Activated naive CD8-positive, alpha-beta T cell treated with anti-CD3 and anti-CD28 coated beads, Interleukin-2, amount 50 U/mL, for 24 hours (primary cell): Measurements from ENCODE around the gene WRNIP1.

Source experiments
- ATAC-seq: fragments of 150-1000 bp; cut with Tn5 transposase; one replicate; pipeline ENCODE4 v1.10.0; 2021
- DNase-seq: peaks from one replicate; pipeline ENCODE4 v3.0.0; 2021
- H3K27ac Mint-ChIP-seq: one replicate; pipeline ENCODE4 v1.8.0; 2021; ENCODE audit warnings: mild to moderate bottlenecking, mixed read lengths
- H3K27me3 Mint-ChIP-seq: one replicate; pipeline ENCODE4 v1.8.0; 2021; ENCODE audit warnings: mixed read lengths
- H3K36me3 Mint-ChIP-seq: one replicate; pipeline ENCODE4 v1.8.0; 2021; ENCODE audit warnings: low read depth, mixed read lengths
- H3K4me1 Mint-ChIP-seq: one replicate; pipeline ENCODE4 v1.8.0; 2021; ENCODE audit warnings: mixed read lengths
- H3K4me3 Mint-ChIP-seq: one replicate; pipeline ENCODE4 v1.8.0; 2021; ENCODE audit warnings: mild to moderate bottlenecking, moderate library complexity, mixed read lengths
- H3K9me3 Mint-ChIP-seq: one replicate; pipeline ENCODE4 v1.8.0; 2021; ENCODE audit warnings: mixed read lengths

Gene WRNIP1

DNA sequence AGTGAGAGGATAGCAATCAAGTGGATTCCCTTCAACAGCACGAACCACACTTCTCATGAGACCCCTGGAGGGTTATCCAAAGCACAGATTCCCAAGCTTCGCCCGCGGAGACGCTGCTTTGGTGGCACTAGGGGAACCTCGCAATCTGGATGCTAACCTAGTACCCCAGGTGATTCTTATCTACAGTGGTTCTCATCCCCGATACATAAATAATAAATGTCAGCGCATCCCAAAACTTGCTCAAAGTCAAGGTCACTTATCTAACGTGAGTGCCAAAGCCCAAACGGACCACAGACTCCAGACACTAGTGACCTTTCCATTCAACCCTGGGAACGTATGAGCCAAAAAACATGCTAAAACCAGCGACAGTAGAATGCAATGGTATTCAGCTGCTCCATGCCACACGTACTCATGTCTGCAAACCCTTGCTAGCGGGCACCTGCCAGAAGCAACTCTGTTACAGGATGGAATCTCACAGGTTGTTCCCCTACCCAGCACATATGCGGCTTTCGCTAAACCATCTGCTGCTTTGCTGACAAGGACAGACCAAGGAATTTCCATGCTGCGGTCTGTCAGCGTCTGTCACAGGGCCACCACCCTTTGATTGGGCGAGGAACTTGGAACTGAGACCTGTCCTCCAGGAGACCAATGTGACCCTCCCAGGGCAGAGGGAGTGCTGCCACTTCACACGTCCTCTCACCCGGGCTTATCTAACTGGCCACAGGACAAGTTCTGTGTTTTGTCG, 31.3 kb upstream of the WRNIP1 start:
- DNase-seq (no peak), ATAC-seq (no peak)
- H3K27me3 Mint-ChIP-seq: no peaks in the 10 kb centered on the region
- H3K4me1 Mint-ChIP-seq: peaks cover 26% of the 10 kb centered on the region
- H3K9me3 Mint-ChIP-seq: no peaks in the 10 kb centered on the region
- H3K36me3 Mint-ChIP-seq: no peaks in the 10 kb centered on the region
- no peak overlapping the region for H3K27ac Mint-ChIP-seq
- no peak overlapping the region for H3K4me3 Mint-ChIP-seq

DNA sequence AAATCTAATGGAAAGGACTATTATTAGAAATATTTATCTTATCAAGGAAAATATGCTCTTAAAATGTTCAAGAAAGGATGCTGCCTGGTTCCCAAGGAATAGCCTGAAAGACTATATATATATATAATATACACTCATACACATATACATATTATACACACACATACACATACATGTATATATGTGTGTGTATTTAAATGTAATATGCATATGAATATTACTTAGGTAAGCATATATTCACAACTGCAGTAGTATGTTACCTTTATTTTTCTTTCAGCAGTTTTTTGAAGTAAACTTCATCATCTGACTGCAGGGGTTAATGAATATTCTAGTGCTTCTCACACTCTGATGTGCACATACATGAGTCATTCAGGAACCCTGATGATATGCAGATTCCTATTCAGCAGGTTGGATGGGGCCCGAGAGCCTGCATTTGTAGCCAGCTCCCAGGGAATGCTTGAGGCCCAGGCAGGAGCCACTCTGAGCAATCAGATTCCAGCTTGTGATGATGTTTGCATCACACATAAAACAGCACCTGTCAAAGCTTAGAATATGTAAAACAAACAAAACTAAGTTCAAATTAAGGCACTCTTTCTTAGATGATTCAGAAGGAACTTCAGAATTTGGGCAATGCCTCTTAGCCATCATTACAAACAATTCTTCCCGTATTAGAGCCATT, 30.6 kb upstream of the WRNIP1 start:
- H3K4me3 Mint-ChIP-seq: no peak overlapping the region

DNA sequence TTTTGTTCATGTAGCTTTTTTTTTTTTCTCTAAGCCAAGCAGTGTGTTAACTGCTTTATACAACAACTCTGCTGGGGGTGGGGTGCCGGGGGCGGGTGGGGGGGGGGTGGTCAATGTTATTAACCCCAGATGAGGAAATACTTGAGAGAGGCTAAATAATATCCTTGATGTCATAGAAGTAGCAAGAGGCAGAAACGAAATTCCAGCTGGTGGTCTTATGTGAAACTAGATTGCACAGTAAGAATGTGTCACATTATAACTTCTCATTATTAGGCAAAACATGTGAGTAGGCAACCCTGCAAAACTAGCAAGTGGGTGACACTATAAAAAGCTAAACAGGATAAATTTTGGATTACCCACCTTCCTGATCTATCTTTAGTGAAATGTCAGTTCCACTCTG, 27.3 kb upstream of the WRNIP1 start:
- ATAC-seq (peak; percentile 20), DNase-seq (no peak)
- no peak overlapping the region for H3K27ac Mint-ChIP-seq
- peaks cover 27% of the 10 kb centered on the region for H3K4me1 Mint-ChIP-seq
- no peaks in the 10 kb centered on the region for H3K36me3 Mint-ChIP-seq
- no peak overlapping the region for H3K4me3 Mint-ChIP-seq
- no peaks in the 10 kb centered on the region for H3K27me3 Mint-ChIP-seq
- H3K9me3 Mint-ChIP-seq: no peaks in the 10 kb centered on the region

More for the DNA sequence above, 30.6 kb upstream of the WRNIP1 start:
- no peaks in the 10 kb centered on the region for H3K36me3 Mint-ChIP-seq
- H3K4me1 Mint-ChIP-seq: peaks cover 30% of the 10 kb centered on the region
- no peak overlapping the region for H3K27ac Mint-ChIP-seq
- no peaks in the 10 kb centered on the region for H3K9me3 Mint-ChIP-seq
- ATAC-seq: no peak
- no peaks in the 10 kb centered on the region for H3K27me3 Mint-ChIP-seq
- no peak for DNase-seq

DNA sequence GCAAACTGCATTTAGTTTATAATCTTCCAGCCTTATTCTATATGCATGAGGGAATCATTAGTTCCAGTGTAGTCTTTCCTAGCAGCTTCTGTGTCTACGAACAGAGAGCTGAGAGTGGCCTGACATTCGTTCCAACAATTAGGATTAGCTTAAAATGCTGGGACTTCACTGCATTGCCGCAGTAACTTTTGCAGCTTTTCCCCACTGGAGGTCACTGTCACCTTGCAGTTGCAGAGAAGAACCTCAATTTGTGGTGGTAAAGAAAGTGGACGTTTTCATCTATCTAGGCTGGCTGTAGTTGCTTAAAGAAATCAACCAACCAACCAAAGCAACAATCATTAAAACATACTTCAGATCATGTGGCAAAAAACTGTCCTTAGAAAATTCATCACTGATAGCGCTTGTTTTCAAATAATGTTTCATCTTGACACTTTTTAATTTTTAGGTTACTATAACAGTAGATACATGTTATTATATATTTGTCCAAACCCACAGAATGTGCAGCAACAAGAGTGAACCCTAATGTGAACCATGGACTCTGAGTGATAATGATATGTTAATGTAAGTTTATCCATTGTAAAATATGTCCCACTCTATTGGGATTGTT, 26.7 kb upstream of the WRNIP1 start:
- no peaks in the 10 kb centered on the region for H3K9me3 Mint-ChIP-seq
- H3K27me3 Mint-ChIP-seq: no peaks in the 10 kb centered on the region
- ATAC-seq (no peak), DNase-seq (peak; percentile 37)
- peaks cover 21% of the 10 kb centered on the region for H3K4me1 Mint-ChIP-seq
- H3K4me3 Mint-ChIP-seq: no peak overlapping the region
- no peaks in the 10 kb centered on the region for H3K36me3 Mint-ChIP-seq
- H3K27ac Mint-ChIP-seq: no peak overlapping the region

DNA sequence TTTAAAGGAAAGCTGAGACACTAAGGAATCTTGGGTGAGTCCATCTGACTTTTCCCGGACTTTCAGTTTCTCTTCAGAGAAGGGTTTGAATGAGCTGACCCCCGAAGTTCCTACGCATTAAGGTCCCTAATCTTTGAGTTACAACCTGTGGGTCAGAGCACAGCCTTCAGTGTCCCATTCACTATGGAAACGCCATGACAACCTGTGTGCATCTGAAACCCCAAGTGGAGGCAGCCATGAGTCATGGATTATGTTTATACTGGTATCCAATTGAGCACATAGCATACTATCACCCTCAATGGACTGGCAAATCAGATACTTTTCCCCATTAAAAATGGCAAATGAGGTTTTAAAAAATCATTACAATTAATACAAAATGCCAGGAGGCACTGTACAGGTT, 25.9 kb upstream of the WRNIP1 start:
- Mint-ChIP-seq H3K27me3 (no peaks in the 10 kb centered on the region), H3K4me3 (no peak overlapping the region), H3K36me3 (no peaks in the 10 kb centered on the region), H3K27ac (no peak overlapping the region), H3K9me3 (no peaks in the 10 kb centered on the region), H3K4me1 (peaks cover 17% of the 10 kb centered on the region)
- DNase-seq (no peak), ATAC-seq (peak; percentile 91)

DNA sequence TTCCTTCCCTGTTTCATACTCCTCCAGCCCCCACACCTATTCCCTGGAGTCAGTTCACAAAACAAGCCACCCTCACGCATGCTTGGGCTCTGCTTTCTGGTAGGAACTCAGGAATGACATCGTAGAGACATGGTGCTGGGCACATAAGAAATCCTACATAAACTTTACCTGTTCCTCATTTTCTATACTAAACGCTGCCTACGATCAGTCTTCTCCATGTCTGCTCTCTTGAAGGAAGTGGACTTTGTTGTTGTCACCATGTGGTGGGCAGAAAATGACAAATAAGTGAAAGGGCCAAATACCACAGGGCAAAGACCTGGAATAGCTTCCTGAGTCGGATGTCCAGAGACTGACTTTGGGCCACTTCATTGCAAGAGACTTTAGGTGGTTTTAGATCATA, 24.6 kb upstream of the WRNIP1 start:
- ATAC-seq (no peak), DNase-seq (no peak)
- Mint-ChIP-seq H3K9me3 (no peaks in the 10 kb centered on the region), H3K27me3 (no peaks in the 10 kb centered on the region), H3K36me3 (no peaks in the 10 kb centered on the region), H3K4me3 (no peak overlapping the region), H3K4me1 (peaks cover 17% of the 10 kb centered on the region), H3K27ac (no peak overlapping the region)

DNA sequence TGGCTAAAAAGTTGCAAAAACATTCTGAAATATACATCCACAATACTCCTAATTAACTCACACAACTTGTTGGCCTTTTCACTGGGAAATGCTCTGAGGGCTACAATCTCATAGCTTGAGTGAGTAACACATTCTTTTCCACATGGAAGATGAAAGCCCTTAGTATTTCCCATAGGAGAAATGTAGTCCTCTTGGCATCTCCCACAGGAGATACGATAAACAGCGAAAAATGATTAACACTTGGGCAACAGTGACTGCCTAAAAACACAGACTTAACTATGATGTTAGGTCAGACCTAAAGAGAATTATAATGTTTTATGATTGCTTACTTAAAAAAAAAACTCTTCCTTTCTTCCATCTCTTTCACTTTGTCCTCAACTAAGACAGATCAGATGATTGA, 23.4 kb upstream of the WRNIP1 start:
- H3K4me1 Mint-ChIP-seq: peaks cover 17% of the 10 kb centered on the region
- H3K36me3 Mint-ChIP-seq: no peaks in the 10 kb centered on the region
- H3K27me3 Mint-ChIP-seq: no peaks in the 10 kb centered on the region
- DNase-seq (no peak), ATAC-seq (no peak)
- no peak overlapping the region for H3K27ac Mint-ChIP-seq
- no peak overlapping the region for H3K4me3 Mint-ChIP-seq
- H3K9me3 Mint-ChIP-seq: no peaks in the 10 kb centered on the region

DNA sequence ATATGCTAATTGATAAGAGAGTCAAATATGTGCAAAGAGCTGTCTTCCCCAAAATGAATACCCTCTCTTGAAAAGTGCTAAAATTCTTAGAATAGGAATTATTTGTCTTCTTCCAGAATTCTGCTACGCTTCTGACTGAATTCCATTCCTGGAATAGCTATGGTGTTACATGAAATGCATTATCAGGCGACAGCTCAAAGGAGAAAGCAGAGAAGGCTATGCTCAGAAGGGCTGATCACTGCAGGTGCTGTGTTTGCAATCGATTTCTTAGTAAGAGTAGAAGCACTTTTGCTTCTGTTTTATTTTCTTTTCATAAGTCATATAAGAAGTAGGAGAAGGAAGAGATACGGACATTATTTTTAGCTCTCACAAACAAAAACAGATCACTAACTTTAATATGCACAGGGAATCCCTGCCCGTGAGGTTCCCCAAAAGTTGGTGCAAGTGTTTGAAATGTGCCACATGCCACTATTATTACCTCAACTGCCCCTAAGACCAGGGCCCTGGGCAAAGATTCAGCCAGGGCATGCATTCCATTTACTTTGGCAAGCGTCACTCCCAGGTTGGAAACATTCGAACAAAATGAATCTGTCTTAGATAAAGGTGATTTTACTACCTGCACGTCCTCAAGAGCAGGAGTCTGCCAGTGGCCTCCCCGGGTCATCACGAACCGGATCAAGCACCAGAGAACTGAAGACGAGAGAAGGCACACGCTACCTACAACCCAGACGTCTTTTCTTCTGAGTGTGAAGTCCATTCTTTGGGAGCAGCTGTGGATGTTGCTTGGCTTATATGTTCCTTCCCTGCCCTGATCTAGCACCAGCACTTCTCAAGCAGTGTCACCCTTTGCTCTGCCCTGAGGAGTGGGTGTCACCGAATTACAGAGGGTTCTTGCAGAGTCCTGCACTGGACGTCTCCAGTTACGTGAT, 21.6 kb upstream of the WRNIP1 start:
- Mint-ChIP-seq H3K4me3 (no peak overlapping the region), H3K27me3 (no peaks in the 10 kb centered on the region), H3K4me1 (peaks cover 5% of the 10 kb centered on the region), H3K36me3 (no peaks in the 10 kb centered on the region), H3K27ac (no peak overlapping the region), H3K9me3 (no peaks in the 10 kb centered on the region)
- DNase-seq: no peak
- no peak for ATAC-seq

DNA sequence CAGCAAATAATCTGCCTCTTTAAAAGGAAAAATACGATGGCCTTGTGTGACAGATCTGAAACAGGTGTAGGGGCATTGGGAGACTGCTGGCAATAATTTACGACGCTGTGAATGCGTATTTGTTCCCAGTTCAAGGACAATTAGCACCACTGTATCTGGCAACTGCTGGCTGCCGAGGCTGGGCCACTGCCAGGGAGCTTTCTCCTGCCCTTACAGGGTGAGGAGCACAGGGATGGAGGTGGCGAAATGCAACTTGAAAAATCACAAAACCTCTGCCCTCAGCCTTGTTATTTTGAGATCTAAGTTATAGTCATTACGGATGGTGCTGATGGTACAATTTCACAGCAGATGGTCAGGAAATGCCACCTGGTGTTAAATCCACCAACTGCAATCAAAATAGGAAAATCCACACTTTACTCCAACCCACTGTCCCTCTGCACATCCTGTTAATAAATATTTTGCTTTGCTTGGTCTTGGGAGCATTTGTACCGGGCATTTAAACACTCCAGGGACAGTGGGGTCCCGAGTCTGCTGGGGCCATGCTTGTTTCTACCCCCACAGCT, 20.9 kb upstream of the WRNIP1 start:
- no peak for DNase-seq
- Mint-ChIP-seq H3K4me3 (no peak overlapping the region), H3K36me3 (no peaks in the 10 kb centered on the region), H3K27ac (no peak overlapping the region), H3K27me3 (peaks cover 4% of the 10 kb centered on the region), H3K9me3 (no peaks in the 10 kb centered on the region), H3K4me1 (peaks cover under 1% of the 10 kb centered on the region)
- no peak for ATAC-seq

DNA sequence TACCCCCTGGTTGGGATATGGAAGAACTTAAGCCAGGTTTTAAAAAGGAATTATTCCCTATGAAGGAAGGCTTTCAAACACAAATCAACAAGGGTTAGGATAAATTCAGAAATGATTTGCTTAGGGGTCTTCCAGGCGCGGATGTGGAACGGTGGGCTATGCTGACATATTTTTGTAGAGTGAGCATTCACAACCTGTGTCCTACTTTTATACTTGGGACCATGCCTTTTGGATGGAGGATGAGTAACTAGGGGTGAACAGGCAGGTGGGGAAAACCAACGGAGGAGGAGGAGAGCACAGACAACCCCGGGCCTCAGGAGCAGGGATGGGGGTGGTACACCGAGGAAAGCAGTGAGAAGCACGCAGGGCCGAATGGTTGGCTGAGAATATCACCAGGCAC, 20.4 kb upstream of the WRNIP1 start:
- DNase-seq: no peak
- H3K27ac Mint-ChIP-seq: no peak overlapping the region
- no peak for ATAC-seq
- H3K4me3 Mint-ChIP-seq: no peak overlapping the region
- H3K27me3 Mint-ChIP-seq: peaks cover 4% of the 10 kb centered on the region
- H3K4me1 Mint-ChIP-seq: no peaks in the 10 kb centered on the region
- H3K36me3 Mint-ChIP-seq: no peaks in the 10 kb centered on the region
- no peaks in the 10 kb centered on the region for H3K9me3 Mint-ChIP-seq

DNA sequence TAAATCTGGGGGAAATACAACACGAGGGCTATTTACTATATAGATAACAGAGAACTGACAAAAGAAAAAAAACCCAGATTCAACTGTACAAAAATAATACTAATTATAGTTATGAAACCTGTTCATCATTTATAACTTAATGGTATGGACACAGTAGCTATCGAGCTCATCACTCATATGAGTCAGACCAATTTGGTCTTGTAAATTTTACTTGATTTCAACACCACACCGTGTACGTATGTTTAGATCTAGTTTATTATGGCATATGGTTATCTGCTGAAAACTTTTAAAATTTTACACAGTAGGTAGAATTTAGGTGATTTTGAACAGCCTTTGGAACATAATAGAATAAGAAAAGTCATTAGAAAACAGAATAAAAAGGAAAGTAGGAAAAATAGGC, 19.9 kb upstream of the WRNIP1 start:
- ATAC-seq (no peak), DNase-seq (no peak)
- H3K4me3 Mint-ChIP-seq: no peak overlapping the region
- H3K27me3 Mint-ChIP-seq: peaks cover 4% of the 10 kb centered on the region
- no peak overlapping the region for H3K27ac Mint-ChIP-seq
- H3K9me3 Mint-ChIP-seq: no peaks in the 10 kb centered on the region
- H3K4me1 Mint-ChIP-seq: no peaks in the 10 kb centered on the region
- H3K36me3 Mint-ChIP-seq: no peaks in the 10 kb centered on the region

DNA sequence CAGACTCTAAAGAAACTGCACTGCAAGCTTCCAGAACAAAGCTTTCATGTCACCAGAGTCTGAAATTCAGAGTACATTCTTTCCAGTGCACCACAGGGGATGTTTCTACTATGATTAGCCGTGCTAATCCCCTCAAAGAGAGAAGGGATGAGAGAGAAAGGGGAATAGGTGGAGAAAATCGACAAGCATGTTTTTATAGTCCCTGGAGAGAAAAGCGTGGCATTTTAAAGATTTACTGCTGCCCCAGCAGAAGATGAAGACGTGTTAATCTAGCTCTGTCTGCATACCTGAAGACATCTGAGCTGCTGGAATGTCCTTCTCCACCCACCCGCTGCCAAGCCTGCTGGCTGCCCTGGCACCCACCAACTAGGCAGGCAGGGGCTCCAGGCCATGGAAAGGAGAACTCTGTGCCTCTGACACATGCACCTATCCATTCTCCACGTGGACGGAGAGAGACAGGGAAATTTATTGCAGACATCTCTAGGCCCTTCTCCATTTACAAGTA, 18.6 kb upstream of the WRNIP1 start:
- ATAC-seq: no peak
- DNase-seq: no peak
- Mint-ChIP-seq H3K4me3 (no peak overlapping the region), H3K9me3 (no peaks in the 10 kb centered on the region), H3K27me3 (peaks cover 10% of the 10 kb centered on the region), H3K4me1 (no peaks in the 10 kb centered on the region), H3K27ac (no peak overlapping the region), H3K36me3 (no peaks in the 10 kb centered on the region)

DNA sequence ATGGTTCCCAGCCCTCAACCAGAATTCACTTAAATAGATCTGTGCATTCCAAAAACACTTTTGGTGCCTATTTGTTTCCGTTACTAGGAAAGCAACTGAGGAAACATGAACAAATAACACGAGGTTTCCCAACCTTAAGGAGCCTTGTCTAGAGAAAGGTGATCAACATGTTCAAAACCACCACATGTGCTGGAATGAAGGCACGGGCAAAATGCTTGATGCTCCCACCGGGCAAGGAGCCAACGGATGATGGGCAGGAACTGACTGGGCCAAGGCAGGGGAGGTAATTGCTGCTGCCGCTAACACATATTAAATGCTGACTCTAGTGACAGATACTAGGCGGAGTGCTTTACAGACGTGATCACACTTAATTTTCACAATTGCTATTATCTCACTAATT, 17.0 kb upstream of the WRNIP1 start:
- H3K36me3 Mint-ChIP-seq: no peaks in the 10 kb centered on the region
- peaks cover 19% of the 10 kb centered on the region for H3K27me3 Mint-ChIP-seq
- no peak overlapping the region for H3K4me3 Mint-ChIP-seq
- no peak for DNase-seq
- no peaks in the 10 kb centered on the region for H3K9me3 Mint-ChIP-seq
- H3K4me1 Mint-ChIP-seq: no peaks in the 10 kb centered on the region
- ATAC-seq: no peak
- H3K27ac Mint-ChIP-seq: no peak overlapping the region

DNA sequence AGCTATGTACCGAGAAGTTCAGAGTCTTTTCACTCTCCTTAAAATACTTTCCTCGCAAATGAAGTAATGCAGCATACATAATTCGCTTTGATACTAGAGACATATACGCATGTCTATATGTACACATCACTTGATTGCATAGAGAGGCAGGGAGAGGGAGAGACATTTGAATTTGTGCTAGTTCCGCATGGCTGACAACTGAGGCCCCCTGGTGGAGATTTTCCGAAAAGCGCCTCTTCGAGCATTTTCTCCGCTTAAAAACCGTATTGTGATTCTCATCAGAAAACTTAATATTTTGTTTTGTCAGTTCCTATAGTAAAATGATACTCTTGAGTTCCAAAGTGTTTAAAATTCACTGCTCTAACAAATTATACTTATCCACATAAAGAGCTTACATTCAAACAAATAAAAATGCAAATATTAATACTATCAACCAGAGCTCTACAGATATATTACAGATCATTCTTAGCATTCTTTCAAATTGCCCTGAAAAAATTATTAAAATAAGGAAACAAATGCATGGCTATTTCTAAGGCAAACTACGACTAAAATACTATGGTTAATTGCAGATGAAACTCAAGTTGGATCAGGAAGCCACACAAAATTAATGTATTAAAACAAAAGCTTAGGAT, 15.1 kb upstream of the WRNIP1 start:
- Mint-ChIP-seq H3K27me3 (peaks cover 24% of the 10 kb centered on the region), H3K4me1 (peaks cover 2% of the 10 kb centered on the region), H3K27ac (no peak overlapping the region), H3K9me3 (peaks cover 4% of the 10 kb centered on the region), H3K4me3 (no peak overlapping the region), H3K36me3 (peaks cover 2% of the 10 kb centered on the region)
- DNase-seq: peak; percentile 74
- no peak for ATAC-seq
